Stimulated activated CD4-positive, alpha-beta T cell treated with anti-CD3 and anti-CD28 coated beads, TNF-alpha, amount 100 ng/mL, for 24 hours (primary cell): ENCODE data around the gene SIGLECL1.
"Not testable (repeated sequence)": the region's sequence is repeated elsewhere in the genome, so short reads cannot be mapped to it uniquely, and the experiment has no call there.

Experiments used
- DNase-seq, 3 experiments: peaks; one replicate each; pipeline ENCODE4 v3.0.0-alpha.2; 2020; ENCODE audit warnings: low read depth in 3 of 3

SIGLECL1 gene

DNA sequence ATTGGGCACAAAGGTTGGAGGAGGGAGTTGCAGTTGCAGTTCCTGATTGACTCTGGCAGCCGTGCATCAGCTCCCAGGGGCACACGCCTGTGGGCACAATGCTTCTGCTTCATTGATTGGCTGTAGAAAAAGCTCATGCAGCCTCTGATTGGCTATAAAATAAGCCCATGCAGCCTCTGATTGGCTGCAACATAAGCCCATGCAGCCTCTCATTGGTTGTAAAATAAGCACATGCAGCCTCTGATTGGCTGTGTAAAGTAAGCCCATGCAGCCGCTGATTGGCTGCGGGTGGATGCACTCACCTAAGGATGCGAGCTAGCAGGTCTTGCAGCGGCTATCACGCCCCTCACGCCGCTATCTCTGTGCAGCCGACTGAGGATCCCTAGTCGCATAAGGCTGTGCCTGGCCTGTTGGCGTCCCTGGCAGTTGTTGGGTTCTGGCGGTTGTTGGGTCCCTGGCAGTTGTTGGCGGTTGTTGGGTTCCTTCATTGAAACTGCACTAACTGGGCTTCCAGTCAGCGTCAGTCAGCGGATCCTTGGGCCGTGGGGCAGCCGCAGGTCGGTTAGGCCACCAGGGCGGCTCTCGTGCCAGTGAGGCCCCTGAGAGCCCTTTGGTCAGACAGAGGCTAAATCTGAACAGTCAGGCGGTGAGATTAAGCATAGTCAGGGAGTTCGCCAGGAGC is at the start of gene SIGLECL1:
TSS of gene SIGLECL1 (plus strand) at position 295 of the 682 bp plus-strand sequence. CDS start 12,993 bp downstream, outside the sequence.
- no peak for DNase-seq

DNA sequence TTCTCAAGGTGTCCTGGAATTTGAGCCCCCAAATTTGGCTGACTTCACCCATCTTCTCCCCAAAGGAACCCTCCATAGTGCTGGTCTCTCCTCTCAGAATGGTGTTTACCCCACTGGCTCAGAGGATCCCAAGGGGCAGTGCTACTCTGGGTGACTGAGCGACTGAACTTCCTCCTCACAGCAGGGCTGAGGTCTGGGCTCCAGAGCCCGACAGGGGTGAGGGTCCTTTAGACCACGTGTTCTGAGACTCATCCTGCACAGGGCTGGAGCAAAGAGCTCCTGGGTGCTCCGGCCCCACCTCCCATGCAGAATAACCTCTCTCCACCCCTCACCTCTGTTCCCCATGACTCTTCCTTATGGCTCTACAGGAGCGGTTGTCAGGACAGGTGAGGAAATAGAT is 49.2 kb upstream of the SIGLECL1 start:
- no peak for DNase-seq

DNA sequence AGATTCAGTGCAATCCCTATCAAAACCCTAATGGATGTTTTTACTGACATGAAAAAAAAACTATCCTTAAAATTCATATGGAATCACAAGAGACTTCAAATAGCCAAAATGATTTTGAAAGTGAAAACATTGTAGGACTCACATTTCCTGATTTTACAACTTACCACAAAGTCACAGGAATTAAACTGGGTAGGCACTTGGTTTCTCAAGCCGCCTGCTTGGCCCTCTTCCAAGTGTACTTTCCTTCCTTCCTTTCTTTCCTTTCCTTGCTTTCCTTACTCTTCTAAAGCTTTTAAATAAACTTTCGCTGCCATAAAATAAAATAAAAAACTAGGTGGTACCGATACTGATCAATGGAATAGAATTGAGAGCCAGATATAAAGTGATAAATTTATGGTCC is 47.0 kb upstream of the SIGLECL1 start:
- no peak for DNase-seq

DNA sequence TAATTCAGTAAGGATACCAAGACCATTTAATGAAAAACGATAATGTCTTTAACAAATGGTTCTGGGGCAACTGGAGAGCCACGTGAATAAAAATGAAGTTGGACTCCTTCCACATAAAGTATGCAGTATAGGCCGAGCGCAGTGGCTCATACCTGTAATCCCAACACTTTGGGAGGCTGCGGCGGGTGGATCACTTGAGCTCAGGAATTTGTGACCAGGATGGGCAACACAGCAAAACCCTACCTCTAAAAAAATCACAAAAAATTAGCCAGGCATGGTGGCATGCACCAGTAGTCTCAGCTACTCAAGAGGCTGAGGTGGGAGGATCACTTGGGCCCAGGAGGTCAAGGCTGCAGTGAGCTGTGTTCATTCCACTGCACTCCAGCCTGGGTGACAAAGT is 46.6 kb upstream of the SIGLECL1 start:
- no peak for DNase-seq

DNA sequence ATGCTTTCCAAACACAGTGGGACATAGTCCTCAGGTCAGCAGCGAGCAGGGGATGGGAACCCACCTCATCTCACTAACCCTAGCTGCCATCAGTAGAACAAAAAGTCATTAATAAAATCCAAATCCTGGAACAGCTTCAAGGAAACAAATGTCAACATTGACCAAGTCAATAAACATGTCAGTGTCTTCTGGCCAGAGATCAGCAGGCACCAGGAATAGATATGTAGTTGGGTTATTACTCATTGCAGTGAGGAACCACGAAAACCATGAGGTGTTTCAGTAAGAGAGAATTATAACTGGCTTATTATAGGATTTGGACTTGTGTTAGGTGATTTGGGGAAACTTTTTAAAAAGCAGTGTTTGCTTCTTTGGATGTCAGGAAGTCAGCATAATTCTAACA is 43.1 kb upstream of the SIGLECL1 start:
- DNase-seq = no peak

DNA sequence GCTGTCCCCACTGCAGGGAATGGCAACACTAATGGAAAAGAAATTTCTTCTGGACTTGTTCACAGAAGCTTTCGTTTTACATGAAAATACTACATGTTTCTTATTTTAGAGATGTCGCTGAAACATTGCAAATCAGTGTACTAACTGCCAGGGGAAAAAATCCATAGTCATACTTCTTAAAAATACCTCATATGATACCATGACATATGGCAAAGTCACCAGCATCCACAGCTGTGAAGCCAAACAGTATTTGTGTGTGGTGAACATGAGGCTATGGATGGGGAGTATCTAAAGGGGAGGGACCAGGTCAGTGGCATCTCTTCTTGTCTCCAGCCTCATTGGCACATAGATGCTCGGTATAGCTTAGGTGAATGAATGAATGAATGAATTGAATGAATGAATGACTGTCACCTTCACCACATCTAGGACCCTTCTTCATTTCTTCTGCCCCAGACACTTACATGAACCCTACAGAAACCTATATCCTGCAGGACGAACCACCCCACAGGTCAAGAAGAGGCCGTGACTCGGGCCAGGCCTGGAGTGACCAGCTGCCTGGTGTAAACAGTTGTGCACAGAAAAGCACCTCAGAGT is 40.6 kb upstream of the SIGLECL1 start:
- DNase-seq = no peak

DNA sequence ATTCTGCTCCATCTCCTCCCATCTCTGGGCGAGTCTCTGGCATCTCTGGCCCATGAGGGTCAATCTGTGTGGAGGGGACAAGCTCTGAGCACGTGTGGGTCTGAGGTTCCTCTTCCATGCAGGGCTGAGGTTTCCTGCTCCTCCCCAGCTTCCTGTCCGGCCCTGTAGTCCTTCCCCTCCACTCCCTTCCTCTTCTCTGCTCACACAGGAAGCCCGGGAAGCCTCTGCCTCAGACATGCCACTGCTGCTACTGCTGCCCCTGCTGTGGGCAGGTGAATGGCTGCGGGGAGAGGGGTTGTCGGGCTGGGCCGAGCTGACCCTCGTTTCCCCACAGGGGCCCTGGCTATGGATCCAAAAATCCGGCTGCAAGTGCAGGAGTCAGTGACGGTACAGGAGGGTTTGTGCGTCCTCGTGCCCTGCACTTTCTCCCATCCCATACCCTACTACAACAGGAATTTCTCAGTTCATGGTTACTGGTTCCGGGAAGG is 40.0 kb upstream of the SIGLECL1 start:
- not testable (repeated sequence) for DNase-seq

DNA sequence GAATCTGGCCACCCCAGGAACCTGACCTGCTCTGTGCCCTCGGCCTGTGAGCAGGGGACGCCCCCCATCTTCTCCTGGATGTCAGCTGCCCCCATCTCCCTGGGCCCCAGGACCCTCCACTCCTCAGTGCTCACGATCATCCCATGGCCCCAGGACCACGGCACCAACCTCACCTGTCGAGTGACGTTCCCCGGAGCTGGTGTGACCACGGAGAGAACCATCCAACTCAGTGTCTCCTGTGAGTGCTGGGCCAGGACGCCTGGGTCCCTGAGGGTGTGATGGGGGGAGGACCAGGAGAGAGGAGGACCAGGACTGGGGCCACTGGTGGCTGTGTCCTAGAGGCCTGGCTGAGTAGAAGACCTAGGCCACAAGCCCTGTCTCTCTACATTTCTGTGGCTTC is 39.0 kb upstream of the SIGLECL1 start:
- no peak for DNase-seq

DNA sequence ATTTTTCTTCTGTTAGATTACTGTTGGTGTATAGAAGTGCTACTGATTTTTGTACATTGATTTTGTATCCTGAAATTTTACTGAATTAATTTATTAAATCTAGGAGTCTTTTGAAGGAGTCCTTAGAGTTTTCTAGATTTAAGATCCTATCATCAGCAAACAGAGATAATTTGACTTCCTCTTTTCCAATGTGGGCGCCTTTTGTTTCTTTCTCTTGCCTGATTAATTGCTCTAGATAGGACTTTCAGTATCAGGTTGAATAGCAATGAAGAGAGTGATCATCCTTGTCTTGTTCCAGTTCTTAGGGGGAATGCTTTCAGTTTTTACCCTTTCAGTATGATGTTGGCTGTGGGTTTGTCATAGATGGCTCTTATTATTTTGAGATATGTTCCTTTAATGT is 31.6 kb upstream of the SIGLECL1 start:
- DNase-seq = no peak

DNA sequence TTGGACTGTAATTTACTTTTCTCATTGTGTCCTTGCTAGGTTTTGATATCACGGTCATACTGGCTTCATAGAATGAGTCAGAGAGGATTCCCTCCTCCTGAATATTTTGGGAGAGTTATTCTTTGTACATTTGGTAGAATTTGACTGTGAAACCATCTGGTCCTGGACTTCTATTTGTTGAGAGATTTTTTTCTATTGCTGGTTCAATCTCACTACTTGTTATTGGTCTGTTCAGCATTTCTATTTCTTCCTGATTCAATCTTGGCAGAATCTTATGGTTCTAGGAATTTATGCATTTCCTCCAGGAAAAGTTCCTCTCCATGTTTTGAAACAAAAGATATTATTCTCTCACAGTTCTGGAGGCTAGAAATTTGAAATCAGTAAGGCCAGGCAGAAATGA is 30.9 kb upstream of the SIGLECL1 start:
- no peak for DNase-seq

DNA sequence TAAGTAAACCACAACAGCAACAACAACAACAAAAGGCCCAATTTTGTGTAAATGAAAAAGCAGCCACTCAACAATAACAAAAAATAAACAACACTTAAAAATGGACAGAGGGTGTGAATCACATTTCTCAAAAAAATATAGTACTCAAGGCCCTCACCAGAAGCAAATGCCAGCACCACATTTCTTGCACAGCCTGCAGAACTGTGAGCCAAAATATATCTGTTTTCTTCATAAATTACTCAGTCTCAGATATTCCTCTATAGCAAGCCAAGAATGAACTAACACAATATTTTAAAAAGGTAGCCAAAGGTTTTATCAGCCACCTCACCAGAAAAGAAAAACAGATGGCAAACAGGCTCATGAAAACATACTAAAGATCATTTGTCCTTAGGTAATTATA is 29.9 kb upstream of the SIGLECL1 start:
- DNase-seq = no peak

DNA sequence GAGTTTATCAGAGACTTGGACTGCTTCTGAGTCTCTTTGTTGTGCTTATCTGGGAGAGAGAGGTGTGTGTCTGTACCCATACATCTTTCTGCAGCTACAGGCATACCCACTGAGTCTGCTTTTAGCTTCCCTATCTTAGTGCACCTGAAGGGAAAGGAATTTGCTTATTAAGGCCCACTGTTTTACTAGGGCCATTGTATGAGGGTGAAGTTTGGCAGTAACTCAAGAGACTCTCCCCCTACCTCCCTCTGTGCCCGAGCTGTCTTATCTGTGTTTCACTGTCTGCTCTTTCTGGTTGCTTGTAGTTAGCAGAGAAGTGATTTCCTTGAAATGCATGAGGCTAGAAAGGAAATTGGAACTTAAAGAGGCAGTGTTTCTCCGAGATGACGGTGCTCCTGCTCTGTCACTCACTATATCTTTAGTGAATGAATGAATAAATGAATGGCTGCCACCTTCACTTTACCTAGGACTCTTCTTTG is 26.7 kb upstream of the SIGLECL1 start:
- no peak for DNase-seq

DNA sequence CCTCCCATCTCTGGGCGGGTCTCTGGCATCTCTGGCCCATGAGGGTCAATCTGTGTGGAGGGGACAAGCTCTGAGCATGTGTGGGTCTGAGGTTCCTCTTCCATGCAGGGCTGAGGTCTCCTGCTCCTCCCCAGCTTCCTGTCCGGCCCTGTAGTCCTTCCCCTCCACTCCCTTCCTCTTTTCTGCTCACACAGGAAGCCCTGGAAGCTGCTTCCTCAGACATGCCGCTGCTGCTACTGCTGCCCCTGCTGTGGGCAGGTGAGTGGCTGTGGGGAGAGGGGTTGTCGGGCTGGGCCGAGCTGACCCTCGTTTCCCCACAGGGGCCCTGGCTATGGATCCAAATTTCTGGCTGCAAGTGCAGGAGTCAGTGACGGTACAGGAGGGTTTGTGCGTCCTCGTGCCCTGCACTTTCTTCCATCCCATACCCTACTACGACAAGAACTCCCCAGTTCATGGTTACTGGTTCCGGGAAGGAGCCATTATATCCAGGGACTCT is 25.9 kb upstream of the SIGLECL1 start, which contains the start of gene CD33:
TSS of gene CD33 (plus strand) at position 183 of the 496 bp plus-strand sequence. CDS start at position 222, 39 bp downstream.
- DNase-seq = not testable (repeated sequence)

DNA sequence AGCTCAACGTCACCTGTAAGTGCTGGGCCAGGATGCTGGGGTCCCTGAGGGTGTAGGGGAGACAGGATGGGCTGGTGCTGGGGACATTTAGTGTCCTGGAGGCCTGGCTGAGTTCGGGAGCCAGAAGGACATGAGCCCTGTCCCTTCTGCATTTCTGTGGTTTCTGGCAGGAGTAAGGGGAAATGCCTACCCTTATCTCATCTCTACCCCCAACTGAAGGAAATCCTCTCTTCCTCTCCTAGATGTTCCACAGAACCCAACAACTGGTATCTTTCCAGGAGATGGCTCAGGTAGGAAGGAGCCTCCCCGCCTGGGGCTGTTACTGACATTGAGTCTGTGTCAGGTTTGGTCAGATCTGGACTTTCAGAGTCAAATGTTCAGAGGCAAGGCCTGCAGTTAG is 24.8 kb upstream of the SIGLECL1 start:
- no peak for DNase-seq

DNA sequence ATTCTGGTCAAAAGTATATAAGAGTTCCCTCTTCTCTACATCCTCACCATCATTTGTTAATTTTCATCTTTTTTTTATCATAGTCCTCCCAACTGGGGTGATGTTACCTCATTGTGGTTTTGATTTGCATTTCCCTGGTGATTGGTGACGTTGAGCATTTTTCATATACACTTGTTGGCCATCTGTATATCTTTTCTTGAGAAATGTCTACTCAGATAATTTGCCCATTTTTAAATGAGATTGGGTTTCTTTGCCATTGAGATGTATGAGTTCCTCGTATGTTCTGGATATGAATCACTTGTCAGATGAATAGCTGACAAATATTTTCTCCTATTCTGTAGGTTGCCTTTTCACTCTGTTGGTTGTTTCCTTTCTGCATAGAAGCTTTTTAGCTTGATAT is 23.6 kb upstream of the SIGLECL1 start:
- DNase-seq = no peak

DNA sequence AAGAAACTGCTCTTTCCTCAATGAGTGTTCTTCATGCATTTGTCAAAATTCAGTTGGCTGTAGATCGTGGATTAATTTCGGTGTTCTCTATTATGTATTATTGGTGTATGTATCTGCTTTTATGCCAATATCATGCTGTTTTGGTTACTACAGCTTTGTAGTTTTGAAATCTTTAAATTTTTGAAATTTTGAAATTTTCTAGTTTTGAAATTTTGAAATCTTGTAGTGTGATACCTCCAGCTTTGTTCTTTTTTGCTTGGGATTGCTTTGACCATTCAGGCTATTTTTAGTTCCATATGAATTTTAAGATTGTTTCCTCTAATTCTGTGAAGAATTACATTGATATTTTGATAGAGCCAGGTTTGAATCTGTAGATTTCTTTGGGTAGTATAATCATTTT is 22.9 kb upstream of the SIGLECL1 start:
- no peak for DNase-seq

DNA sequence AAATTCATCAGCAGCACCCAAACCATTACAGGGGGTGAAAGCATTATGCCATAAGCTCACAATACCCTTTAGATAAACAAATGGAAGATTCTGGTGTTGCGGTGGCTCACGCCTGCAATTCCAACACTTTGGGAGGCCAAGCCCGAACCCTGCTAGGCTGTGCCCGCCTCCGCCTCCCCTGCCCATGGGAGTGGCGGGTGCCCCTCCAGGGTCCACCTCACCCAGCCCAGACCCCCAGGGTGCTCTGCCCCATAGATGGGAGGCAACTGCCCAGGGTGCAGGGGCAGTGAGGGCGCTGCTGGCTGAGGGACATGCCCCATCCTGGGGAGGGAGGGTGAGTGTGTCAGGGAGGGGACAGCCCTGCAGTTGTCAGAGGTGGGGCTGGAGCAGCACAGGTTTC is 10.0 kb upstream of the SIGLECL1 start:
- no peak for DNase-seq

DNA sequence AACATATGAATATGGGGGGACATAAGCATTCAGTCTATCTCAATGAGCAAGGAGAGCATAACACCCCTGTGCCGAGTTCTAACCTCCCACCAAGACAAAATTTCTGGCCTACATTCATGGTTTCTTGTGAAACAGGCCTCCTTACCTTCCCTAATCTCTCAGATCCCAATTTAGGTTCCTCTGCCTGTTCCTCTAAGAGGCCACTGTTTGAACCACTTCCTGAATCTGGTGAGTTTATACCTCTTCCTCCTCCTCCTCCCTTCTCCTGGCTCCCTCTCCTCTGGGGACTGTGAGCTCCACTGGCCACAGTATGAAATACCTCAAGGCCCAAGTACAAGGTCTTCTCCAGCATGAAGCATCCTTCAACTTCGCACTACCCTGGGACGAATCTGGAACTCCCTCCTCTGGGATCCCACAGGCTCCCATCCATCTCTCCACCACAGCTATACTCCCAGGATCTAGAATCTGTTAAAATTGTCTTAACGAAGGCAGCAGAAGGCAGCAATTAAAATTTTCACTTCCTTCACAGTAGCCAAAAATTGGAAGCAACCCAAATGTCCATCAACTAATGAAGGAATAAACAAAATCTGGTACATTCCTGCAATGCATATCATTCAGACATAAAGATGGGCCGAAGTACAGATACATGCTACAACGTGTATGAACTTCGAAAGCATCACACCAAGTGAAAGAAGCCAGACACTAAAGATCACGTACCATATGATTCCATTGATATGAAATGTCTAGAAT is 7.8 kb upstream of the SIGLECL1 start:
- DNase-seq = no peak

DNA sequence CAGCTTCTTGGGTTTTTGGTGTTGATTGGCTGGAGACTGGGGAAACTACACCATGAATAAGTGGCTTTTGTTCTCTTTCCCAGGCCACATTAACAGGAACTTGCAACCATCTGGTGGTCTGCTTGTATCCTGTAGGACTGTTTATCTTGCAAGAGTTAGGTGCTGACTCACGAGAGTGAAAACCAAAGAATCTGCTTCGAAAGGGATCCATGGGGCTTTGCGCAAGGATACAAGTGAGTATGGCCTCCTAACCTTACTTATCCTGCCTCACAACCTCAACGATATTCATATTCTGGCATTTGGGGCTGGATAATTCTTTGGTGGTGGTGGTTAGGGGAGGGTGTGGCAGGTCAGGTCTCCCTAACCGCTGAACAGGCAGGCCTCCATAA is 4.7 kb upstream of the SIGLECL1 start:
- DNase-seq = no peak

DNA sequence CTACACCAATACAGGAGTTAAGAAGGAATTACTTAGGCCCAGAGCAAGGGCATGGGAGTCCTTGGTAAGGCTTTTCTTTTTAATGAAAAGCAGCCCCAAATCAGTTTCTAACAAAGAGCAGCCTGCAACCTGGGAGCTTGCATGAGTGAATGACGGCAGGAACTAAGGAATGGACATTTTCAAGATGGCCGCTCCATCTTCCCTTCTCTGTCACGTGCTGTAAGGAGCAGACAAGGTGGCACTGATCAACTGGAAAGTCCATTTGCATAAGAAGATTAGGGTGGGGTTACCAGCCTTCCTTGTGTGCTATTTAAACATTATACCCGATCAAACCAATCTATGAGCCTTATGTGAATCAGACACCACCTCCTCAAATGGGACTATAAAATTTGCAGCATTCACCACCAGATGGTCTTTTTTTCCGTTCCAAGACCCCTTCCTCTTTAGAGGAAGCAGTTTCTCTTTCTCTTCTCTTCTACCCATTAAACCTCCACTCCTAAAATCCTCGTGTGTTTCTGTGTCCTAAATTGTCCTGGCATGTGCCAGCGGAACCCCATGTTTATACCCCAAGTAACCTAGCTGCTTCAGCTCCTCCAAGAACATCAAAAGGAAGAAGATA is 2.8 kb upstream of the SIGLECL1 start:
- no peak for DNase-seq

DNA sequence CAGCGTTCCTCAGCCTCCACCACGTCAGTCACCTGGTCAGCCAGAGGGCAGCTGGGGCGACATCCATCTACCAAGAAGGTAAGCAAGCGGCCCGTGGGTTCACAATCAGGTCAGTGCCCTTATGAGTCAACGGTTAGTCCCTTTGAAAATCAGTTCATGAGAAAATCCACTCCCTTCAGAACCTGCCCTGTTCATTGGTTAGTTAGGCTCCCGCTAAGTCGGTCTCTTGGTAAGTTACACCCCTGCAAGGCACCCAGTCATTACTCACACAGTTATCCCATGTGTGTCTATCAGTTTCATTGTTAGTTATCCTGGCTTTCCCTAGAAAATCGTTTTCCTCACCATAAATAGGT is 564 bp downstream of the SIGLECL1 start:
- no peak for DNase-seq
